T-helper 9 cell (primary cell): ENCODE results near the gene UBB.

ENCODE experiments used
- DNase-seq: peaks from one replicate; pipeline ENCODE4 v3.0.0-alpha.2; 2020

Gene UBB

GRCh38 chr17:16419074-16419928 is 38.4 kb downstream of the UBB start:
- DNase-seq: no peak

- DNase-seq: no peak
Measured at GRCh38 chr17:16419929-16420271, 39.0 kb downstream of the UBB start.

- no peak for DNase-seq
Measured at GRCh38 chr17:16422416-16422815, 41.5 kb downstream of the UBB start.

- DNase-seq: no peak
Measured at GRCh38 chr17:16423226-16423872, 42.5 kb downstream of the UBB start.

GRCh38 chr17:16425202-16425601 is 44.3 kb downstream of the UBB start:
- no peak for DNase-seq

- DNase-seq: no peak
Measured at GRCh38 chr17:16425698-16426659, 45.1 kb downstream of the UBB start.

GRCh38 chr17:16427020-16427419 is 46.1 kb downstream of the UBB start:
- DNase-seq: no peak

- no peak for DNase-seq
Measured at GRCh38 chr17:16428098-16428882, 47.4 kb downstream of the UBB start.

- no peak for DNase-seq
Measured at GRCh38 chr17:16429083-16429482, 48.2 kb downstream of the UBB start.

- DNase-seq: no peak
Measured at GRCh38 chr17:16430650-16431049, 49.8 kb downstream of the UBB start.

GRCh38 chr17:16432017-16432416 is 51.1 kb downstream of the UBB start:
- no peak for DNase-seq
